Limb (tissue), 2 donors: ENCODE measurements around the gene FMOD.

Experiments
- DNase-seq, 2 donors: peaks; one replicate each; pipeline ENCODE4 v3.0.0-alpha.2; 2016; ENCODE audit errors: extremely low spot score in 2 of 2

Gene FMOD

GRCh38 chr1:203351037-203351625, at the start of gene FMOD:
TSS of gene FMOD (minus strand) at chr1:203351122. CDS start at chr1:203348270, 2,852 bp downstream.
- DNase-seq: peak; percentile 73 to 87

GRCh38 chr1:203396595-203397194, 45.8 kb upstream of the FMOD start:
- no peak for DNase-seq

GRCh38 chr1:203395751-203396150, 44.8 kb upstream of the FMOD start:
- no peak for DNase-seq

GRCh38 chr1:203390298-203390697, 39.4 kb upstream of the FMOD start:
- no peak for DNase-seq

- no peak for DNase-seq
Measured at GRCh38 chr1:203388683-203389082, 37.8 kb upstream of the FMOD start.

- no peak for DNase-seq
Measured at GRCh38 chr1:203382026-203382425, 31.1 kb upstream of the FMOD start.

GRCh38 chr1:203381151-203381751, 30.3 kb upstream of the FMOD start:
- DNase-seq: no peak

GRCh38 chr1:203380420-203381150, 29.7 kb upstream of the FMOD start:
- no peak for DNase-seq

- peak in 1 of 2 donors; percentile 30 for DNase-seq
Measured at GRCh38 chr1:203379825-203380224, 28.9 kb upstream of the FMOD start.

- DNase-seq: peak in 1 of 2 donors; percentile 62
Measured at GRCh38 chr1:203378556-203379245, 27.8 kb upstream of the FMOD start.

GRCh38 chr1:203373991-203374390, 23.1 kb upstream of the FMOD start:
- no peak for DNase-seq

- no peak for DNase-seq
Measured at GRCh38 chr1:203373002-203373401, 22.1 kb upstream of the FMOD start.

GRCh38 chr1:203371288-203371687, 20.4 kb upstream of the FMOD start:
- no peak for DNase-seq

GRCh38 chr1:203369666-203370065, 18.7 kb upstream of the FMOD start:
- DNase-seq: no peak

- DNase-seq: no peak
Measured at GRCh38 chr1:203368624-203369451, 17.9 kb upstream of the FMOD start.

- no peak for DNase-seq
Measured at GRCh38 chr1:203367057-203367456, 16.1 kb upstream of the FMOD start.

GRCh38 chr1:203366476-203366875, 15.6 kb upstream of the FMOD start:
- DNase-seq: no peak

GRCh38 chr1:203364806-203365205, 13.9 kb upstream of the FMOD start:
- DNase-seq: no peak

GRCh38 chr1:203364094-203364801, 13.3 kb upstream of the FMOD start:
- DNase-seq: no peak

GRCh38 chr1:203362720-203363025, 11.8 kb upstream of the FMOD start:
- no peak for DNase-seq
